Smooth muscle cell (in vitro differentiated cells): ENCODE results near the gene INVS. TPM values are rescaled to one million over a fixed set of nuclear protein-coding genes. Genes with fewer than 3 reads are reported as not detected.

Source experiments
- DNase-seq: peaks from one replicate; lab custom pipeline; 2025; ENCODE audit not compliant: unreplicated experiment; lab: John Stamatoyannopoulos, UW
- H2AFZ ChIP-seq: fragments of 200-600 bp; sonication (generic); 2 replicates; pipeline ENCODE4 v1.6.0; 2016; ENCODE audit warnings: antibody characterized with exemption, low read depth, mild to moderate bottlenecking
- H3F3A ChIP-seq: fragments of 200-600 bp; sonication (generic); 2 replicates; pipeline ENCODE4 v1.6.0; 2017; ENCODE audit warnings: antibody characterized with exemption, low read depth
- H3K27ac ChIP-seq: fragments of 200-600 bp; sonication (generic); 2 replicates; pipeline ENCODE4 v1.5.1; 2016; ENCODE audit warnings: low read depth, mild to moderate bottlenecking
- H3K27me3 ChIP-seq: fragments of 200-600 bp; sonication (generic); 2 replicates; pipeline ENCODE4 v1.6.1; 2016; ENCODE audit warnings: low read depth, mild to moderate bottlenecking
- H3K36me3 ChIP-seq: fragments of 200-600 bp; sonication (generic); 2 replicates; pipeline ENCODE4 v1.5.1; 2016; ENCODE audit warnings: low read depth
- H3K4me1 ChIP-seq: fragments of 200-600 bp; sonication (generic); 2 replicates; pipeline ENCODE4 v1.5.1; 2016; ENCODE audit warnings: low read depth
- H3K4me2 ChIP-seq: fragments of 200-600 bp; sonication (generic); 2 replicates; pipeline ENCODE4 v1.6.0; 2016; ENCODE audit warnings: mild to moderate bottlenecking
- H3K4me3 ChIP-seq: fragments of 200-600 bp; sonication (generic); 2 replicates; pipeline ENCODE4 v1.5.1; 2016; ENCODE audit warnings: mild to moderate bottlenecking
- H3K79me2 ChIP-seq: fragments of 200-600 bp; sonication (generic); 2 replicates; pipeline ENCODE4 v1.6.0; 2016; ENCODE audit warnings: low read depth, mild to moderate bottlenecking
- H3K9ac ChIP-seq: fragments of 200-600 bp; sonication (generic); 2 replicates; pipeline ENCODE4 v1.6.0; 2016; ENCODE audit warnings: low read depth
- H3K9me3 ChIP-seq: fragments of 200-600 bp; sonication (generic); replicated peaks from 2 replicates; pipeline ENCODE4 v1.5.1; 2016; ENCODE audit warnings: low read depth
- H4K20me1 ChIP-seq: fragments of 200-600 bp; sonication (generic); 2 replicates; pipeline ENCODE4 v1.6.0; 2016; ENCODE audit warnings: low read depth
- CTCF ChIP-seq: fragments of 200-600 bp; sonication (generic); IDR thresholded peaks from 2 replicates; pipeline ENCODE4 v1.5.1; 2017; ENCODE audit warnings: borderline replicate concordance, mild to moderate bottlenecking, antibody characterized with exemption; ENCODE audit not compliant: insufficient read depth, poor library complexity, severe bottlenecking
- WGBS: methylation state at CpG from one replicate; pipeline ENCODE4 v1.1.7; 2016; ENCODE audit warnings: low lambda C conversion rate; 5-methylcytosine and 5-hydroxymethylcytosine counted together
- polyA plus RNA-seq: library from polyadenylated mRNA; unstranded; fragments of >200 nt; fragmentation: Nextera tagmentation; extraction: Ambion mirVana; gene quantifications from 2 replicates; pipeline ENCODE4 v1.2.1, GENCODE V29; 2016
- total RNA-seq: library from RNA; depleted of rRNA; stranded (reverse); fragments of >200 nt; gene quantifications from 2 replicates; pipeline ENCODE4 v1.2.3, GENCODE V29; 2014

Gene INVS
- total and polyA plus RNA-seq, 2 experiments from 2014 or later, result 8.1 to 16.0 TPM

- no peak overlapping the region for H3K27ac ChIP-seq
- H3F3A ChIP-seq, result no peaks in the 10 kb centered on the region
- no peak overlapping the region for H3K9ac ChIP-seq
- no peaks in the 10 kb centered on the region for H4K20me1 ChIP-seq
- WGBS, result 97% methylated on average over 1 of the region's 1 CpG
- no peak for DNase-seq
- no peaks in the 10 kb centered on the region for H3K79me2 ChIP-seq
- H3K4me3 ChIP-seq, result no peak overlapping the region
- no peak overlapping the region for H2AFZ ChIP-seq
- H3K4me1 ChIP-seq, result no peaks in the 10 kb centered on the region
- no peaks in the 10 kb centered on the region for H3K27me3 ChIP-seq
- H3K36me3 ChIP-seq, result no peaks in the 10 kb centered on the region
- no peak for TF ChIP-seq CTCF
- H3K4me2 ChIP-seq, result no peak overlapping the region
- no peaks in the 10 kb centered on the region for H3K9me3 ChIP-seq
Measured at GRCh38 chr9:100208673-100209072, 109.6 kb downstream of the INVS start.

GRCh38 chr9:100211476-100211875 lies 112.4 kb downstream of the INVS start:
- Histone ChIP-seq H3F3A (no peaks in the 10 kb centered on the region), H3K9ac (no peak overlapping the region), H3K4me2 (no peak overlapping the region), H3K27me3 (no peaks in the 10 kb centered on the region), H3K27ac (no peak overlapping the region), H3K9me3 (no peaks in the 10 kb centered on the region), H3K79me2 (no peaks in the 10 kb centered on the region), H3K4me3 (no peak overlapping the region), H2AFZ (no peak overlapping the region), H4K20me1 (no peaks in the 10 kb centered on the region), H3K36me3 (no peaks in the 10 kb centered on the region), H3K4me1 (no peaks in the 10 kb centered on the region)
- WGBS, result 93% methylated on average over 1 of the region's 1 CpG
- TF ChIP-seq CTCF, result no peak
- DNase-seq, result no peak

GRCh38 chr9:100213730-100214477 lies 114.9 kb downstream of the INVS start:
- Histone ChIP-seq H3K9me3 (no peaks in the 10 kb centered on the region), H3K9ac (no peak overlapping the region), H2AFZ (no peak overlapping the region), H4K20me1 (no peaks in the 10 kb centered on the region), H3K79me2 (no peaks in the 10 kb centered on the region), H3K27me3 (no peaks in the 10 kb centered on the region), H3K4me1 (no peaks in the 10 kb centered on the region), H3K4me3 (no peak overlapping the region), H3K4me2 (no peak overlapping the region), H3K36me3 (no peaks in the 10 kb centered on the region), H3F3A (no peaks in the 10 kb centered on the region), H3K27ac (no peak overlapping the region)
- no peak for TF ChIP-seq CTCF
- DNase-seq, result no peak
- 64% methylated on average over 5 of the region's 5 CpGs for WGBS
